GM19351 (cell line): ENCODE results near the gene KCNK7.

Experiments
- ATAC-seq: cut with Tn5 transposase; IDR thresholded peaks from one replicate; pipeline ENCODE4 v1.9.1; 2021; ENCODE audit warnings: mild to moderate bottlenecking, moderate library complexity; ENCODE audit not compliant: unreplicated experiment

Gene KCNK7

DNA sequence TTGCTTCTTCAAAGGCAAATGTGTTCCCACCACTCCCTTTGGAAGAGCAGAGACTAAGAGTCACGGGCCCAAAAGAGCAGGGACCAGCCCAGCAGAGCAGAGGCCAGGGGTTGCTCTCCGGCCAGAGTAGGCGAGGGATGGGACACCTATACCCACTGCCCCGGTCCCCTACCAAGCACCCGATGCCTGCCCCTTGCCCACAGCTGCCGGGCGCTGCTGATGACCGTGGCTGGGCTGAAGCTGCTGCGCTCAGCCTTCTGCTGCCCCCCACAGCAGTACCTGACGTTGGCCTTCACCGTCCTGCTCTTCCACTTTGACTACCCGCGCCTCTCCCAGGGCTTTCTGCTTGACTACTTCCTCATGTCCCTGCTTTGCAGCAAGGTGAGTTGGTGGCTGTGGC is 31.6 kb upstream of the KCNK7 start:
- no peak for ATAC-seq

DNA sequence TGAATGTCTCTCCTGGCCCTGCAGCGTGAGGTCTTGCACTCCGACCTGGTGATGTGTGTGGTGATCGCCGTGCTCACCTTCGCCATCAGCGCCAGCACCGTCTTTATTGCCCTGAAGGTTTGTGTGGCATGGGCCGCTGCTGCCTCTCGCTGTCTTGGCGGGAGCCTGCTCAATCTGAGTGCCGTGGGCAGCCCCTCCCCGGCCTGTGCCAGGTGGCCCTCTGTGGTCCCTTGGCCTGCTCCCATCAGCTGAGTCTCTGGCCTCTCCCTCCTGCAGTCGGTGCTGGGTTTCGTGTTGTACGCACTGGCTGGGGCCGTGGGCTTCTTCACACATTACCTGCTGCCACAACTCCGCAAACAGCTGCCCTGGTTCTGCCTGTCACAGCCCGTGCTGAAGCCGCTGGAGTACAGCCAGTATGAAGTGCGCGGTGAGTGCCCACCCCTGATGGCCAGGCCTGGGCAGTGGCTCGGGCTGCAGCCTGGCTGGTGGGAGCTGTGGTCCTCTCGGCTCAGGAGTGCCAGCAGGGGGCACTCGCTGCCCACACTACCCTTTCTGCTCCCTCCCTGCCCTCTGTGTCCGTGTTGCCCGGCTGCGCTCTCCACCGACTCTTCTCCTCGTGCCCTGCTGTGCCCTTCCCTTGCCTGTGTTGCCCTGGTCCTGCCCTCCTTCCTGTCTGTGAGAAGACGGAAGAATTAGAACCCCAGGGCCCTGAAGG is 30.2 kb upstream of the KCNK7 start:
- ATAC-seq: no peak

DNA sequence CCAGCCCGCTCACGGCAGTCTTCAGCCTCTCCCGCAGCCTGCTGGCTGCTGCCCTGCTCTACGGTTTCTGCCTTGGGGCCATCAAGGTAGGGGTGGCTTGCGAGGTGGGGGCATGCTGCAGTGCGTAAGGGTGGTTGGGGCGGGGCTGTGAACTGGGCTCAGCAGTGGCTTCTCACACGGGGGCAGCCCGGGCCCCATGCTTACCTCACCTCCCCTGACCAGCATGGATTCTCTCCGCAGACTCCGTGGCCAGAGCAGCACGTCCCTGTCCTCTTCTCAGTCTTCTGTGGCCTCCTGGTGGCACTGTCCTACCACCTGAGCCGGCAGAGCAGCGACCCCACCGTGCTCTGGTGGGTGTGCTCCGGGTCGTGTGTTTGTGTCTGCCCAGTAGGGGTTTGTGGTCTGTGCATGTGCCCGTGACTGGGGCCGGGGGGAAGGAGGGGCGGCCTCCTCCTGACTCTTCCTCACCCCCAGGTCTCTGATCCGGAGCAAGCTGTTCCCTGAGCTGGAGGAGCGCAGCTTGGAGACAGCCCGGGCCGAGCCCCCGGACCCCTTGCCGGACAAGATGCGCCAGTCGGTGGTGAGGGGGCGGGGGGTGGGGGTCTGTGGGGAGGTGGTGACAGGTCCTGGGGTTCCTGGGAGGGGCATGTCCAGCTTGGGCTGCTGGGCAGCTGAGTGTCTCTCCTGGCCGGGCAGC is 29.5 kb upstream of the KCNK7 start:
- ATAC-seq: no peak

DNA sequence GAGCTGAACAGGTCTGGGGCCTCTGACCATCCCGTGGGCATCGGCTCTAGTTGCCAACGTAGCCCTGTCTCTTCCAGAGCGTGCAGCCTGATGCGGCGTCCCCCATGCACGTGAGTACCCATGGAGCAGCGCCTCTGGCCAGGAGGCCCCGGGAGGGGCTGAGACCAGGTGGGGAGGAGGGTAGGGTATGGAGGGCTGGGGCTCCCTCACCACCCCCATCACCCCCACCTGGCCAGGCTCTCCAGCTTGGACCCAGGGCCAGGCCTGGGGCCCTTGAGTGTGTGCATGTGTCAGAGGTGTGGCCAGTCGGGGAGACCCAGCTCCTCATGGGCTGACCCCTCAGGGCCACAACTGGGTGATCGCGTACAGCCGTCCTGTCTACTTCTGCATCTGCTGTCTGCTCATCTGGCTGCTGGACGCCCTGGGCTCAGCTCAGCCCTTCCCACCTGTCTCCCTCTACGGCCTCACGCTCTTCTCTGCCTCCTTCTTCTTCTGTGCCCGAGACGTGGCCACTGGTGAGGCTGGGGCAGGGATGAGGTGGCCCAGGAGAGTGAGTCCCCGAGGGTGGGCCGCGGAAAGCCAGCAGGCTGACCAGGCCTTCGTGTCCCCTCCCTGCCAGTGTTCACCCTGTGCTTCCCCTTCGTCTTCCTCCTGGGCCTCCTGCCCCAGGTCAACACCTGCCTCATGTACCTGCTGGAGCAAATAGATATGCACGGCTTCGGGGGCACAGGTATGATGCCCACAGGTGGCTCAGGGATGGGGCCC is 28.4 kb upstream of the KCNK7 start:
- ATAC-seq: no peak

DNA sequence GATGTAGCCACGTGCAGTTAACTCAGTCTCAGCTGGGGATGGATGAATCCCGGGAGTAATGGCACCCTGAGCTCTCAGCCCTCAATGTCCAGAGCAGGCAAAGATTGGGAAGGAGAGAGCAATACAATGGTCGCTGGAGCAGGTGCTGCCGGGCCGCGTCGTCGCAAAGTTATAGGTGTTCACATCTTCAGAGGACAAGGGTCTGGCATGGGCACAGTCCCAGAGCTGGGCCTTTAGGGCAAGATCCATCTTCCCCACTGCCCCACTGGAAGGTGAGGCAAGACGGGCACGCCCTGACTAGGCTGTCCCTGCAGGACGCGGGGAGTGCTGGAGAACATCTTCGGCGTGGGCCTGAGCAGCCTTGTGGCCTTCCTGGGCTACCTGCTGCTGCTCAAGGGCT is 27.6 kb upstream of the KCNK7 start:
- no peak for ATAC-seq

DNA sequence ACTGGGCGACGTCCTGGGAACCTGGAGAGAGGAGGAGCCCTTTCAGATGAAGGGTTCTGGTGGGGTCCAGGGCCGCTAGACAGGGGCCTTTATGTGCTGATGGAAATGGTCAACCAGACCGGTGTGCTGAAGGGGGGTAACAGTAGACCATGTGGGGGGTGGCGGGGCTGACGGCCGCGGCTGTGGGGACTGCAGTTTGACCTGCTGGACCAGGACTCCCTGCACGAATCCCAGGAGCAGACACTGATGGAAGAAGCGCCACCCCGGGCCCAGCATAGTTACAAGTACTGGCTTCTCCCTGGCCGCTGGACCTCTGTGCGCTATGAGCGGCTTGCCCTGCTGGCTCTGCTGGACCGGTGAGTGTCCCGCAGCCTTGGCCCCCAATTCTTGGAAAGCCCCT is 26.4 kb upstream of the KCNK7 start:
- no peak for ATAC-seq

DNA sequence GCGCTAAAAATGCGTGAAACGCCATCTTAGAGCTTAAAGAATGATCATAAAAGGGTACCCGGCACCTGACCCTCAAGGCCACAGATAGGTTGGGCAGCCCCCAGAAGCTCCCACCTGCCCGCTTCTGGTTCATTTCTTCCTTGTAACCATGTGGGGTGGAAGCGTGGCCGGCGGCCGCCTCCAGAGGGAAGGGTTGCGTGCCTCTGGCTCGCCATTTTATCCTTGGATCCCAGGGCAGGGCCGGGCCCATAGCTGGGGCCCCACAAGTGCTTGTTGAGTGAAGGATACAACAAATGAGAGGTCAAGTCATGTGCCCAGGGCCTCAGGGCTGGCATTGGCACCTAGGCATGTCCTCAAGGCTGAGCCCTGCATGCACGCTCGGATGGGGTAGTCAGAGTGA is 25.9 kb upstream of the KCNK7 start:
- ATAC-seq: no peak

DNA sequence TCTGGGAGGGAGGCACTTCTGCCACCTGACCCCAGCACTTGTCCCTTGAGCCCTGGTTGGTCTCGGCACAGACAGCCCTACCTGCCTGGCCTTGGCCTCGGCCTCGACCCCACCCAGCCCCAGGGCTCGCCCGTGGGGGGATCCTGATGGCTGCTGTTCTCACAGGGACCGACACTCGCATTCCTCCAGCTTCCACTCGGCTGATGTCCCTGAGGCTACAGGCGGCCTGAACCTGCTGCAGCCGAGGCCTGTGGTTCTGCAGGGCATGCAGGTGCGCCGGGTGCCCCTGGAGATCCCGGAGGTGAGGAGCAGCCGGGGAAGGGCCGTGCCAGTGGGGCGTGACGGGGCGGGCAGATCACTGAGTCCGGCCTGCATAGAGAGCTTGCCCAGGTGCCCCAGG is 25.1 kb upstream of the KCNK7 start:
- ATAC-seq: no peak

DNA sequence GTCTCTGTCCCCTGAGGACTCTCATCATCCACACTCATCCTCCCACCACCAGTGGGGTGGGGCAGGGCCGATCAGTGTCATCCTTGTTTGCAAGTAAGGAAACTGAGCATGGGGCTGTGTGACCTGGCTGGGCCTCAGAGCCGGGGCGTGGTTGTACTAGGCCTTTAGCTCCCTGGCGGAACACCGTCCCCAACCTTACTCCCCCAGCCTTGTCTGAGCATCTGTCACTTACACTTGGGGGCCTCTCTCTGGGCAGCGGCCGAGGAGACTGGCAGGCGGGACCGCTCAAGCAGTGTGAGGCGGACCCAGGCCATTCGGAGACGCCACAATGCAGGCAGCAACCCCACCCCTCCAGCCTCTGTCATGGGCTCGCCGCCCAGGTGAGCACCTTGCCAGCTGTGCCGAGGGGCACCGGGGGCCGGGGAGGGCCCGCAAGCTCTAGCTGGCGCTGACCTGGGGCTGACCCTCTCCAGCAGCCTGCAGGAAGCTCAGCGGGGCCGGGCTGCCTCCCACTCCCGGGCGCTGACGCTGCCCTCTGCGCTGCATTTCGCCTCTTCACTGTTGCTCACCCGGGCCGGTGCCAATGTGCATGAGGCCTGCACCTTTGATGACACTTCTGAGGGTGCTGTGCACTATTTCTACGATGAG is 23.8 kb upstream of the KCNK7 start:
- no peak for ATAC-seq

DNA sequence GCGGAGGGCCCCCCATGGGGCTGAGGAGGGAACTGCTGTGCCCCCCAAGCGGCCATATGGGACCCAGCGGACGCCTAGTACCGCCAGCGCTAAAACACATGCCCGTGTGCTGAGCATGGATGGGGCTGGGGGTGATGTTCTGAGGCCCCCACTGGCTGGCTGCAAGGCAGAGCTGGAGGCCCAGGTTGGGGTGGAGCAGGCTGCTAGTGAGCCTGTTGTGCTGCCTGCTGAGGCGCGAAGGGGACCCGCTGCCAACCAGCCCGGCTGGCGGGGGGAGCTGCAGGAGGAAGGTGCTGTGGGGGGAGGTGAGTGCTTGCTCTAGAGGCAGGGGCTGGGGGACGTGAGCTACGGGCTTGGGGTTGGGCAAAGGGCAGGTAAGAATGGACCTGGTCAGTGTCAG is 23.2 kb upstream of the KCNK7 start:
- no peak for ATAC-seq

DNA sequence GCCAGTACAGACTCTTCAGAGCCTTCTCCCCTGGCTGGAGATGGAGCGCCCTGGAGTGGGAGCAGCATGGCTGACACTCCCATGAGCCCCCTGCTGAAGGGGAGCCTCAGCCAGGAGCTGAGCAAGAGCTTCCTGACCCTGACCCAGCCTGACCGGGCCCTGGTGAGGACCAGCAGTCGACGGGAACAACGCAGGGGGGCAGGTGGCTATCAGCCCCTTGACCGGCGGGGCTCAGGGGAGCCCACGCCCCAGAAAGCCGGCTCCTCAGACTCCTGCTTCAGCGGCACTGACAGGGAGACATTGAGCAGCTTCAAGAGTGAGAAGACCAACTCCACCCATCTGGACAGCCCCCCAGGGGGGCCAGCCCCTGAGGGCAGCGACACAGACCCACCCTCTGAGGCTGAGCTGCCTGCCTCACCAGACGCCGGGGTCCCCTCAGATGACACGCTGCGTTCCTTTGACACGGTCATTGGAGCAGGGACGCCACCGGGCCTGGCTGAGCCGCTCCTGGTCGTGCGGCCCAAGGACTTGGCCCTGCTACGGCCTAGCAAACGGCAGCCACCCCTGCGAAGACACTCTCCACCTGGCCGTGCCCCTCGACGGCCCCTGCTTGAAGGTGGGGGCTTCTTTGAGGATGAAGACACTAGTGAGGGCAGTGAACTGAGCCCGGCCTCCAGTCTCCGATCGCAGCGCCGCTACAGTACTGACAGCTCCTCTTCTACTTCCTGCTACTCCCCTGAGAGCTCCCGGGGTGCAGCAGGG is 22.6 kb upstream of the KCNK7 start:
- ATAC-seq: no peak

DNA sequence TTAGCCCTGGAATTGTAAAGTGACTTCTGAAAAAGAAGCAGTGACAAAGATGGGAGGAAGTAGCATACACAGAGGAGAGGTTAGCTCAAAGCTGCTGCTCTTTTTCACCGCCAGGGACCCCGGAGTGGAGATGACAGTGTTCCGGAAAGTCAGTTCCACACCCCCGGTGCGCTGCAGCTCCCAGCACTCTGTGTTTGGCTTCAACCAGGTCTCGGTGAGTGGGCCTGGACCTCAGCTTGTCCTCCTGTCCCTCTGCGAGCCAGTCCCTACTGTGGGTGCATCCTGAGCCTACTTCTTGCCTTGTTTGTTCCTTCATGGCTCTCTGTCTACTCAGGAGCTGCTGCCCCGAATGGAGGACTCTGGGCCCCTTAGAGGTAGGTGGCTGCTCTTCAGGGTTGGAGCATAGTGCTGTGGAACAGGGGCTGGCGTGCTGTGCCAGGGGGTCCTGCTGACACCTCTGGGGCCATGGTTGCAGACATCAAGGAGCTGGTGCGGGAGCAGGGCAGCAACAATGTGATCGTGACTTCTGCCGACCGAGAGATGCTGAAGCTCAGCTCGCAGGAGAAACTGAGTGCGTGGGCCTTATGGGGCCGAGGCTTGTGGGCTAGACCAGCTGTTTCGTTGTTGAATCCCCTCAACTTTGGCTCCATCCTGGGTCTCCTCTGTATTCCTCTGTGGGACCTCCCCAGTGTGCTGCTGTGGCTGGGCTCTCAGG is 21.7 kb upstream of the KCNK7 start:
- no peak for ATAC-seq

DNA sequence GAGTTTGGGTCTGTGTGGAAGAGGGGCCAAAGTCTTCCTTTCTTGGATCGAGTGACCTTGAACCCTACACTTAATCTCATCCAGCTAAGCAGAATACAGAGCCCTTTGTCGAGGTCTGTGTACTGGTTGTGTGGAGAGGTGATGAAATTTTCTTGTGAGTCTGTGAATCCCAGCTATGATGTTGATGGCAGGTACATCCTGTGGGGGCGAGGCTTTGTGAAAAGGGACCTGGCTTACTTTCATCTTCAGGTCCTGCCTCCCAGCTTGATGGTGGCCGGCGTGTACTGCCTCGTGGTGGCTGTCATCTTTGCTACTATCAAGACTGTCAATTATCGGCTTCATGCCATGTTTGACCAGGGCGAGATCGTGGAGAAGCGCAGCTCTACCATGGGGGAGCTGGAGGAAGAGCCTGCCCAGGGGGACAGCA is 21.0 kb upstream of the KCNK7 start:
- ATAC-seq: no peak

DNA sequence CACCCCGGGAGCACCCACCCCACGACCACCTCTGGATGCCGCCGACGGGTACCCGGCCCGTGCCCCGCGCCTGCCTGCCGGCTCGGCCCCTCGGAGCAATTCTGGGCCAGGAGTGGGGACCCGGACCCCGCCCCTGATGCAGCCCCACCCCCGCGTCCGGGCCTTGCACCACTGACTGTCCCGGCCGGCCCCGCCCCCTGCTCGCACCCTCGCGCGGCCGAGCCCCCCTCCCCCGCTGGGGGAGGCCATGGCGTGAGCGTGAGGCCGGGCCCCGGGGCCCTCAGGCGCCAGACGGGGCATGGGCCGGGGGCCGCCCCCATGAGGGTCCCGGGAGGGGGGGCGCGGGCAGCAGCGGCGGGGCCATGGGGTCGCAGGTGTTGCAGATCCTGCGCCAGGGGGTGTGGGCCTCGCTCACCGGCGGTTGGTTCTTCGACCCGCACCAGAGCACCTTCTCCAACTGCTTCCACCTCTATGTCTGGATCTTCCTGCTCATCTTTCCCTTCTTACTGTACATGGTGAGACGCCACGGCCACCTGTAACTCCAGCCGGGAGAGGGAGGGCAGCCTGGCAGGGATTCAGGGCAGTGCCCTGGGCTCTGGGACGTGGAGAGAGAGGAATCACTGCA is 20.5 kb upstream of the KCNK7 start:
- no peak for ATAC-seq

DNA sequence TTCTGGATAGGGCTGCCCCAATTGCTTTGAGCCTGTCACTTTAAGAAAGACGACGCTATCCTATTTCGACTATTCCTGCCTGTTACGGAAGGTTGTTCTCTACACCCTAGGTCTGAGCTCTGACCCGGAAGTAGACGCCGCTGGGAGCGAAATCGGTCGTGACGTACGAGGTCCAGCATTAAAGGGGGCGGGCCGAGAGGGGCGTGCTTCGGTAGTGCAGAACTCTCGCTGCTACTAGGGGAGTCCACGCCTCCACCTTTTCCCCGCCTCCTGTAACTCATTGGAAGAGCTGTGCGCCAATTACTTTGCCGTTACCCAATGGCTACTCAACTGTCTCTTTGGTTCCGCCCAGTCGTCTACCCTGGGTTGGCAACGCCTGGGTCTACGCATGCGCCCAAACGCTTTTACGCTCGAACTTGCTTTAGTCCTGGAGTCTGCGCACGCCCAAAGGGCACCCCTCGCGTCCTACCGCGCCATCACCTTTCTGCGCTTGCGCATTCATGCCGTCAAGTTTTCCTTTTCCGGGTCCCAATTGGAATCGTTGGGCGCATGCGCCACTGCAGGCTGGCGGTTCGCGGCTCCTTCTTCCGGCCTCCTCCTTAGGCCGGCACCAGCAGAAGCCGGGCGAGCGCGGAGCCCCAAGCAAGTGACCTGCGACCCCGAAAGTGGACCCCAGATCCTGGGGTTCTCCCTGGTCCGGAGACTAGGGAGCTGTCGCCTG is 19.8 kb upstream of the KCNK7 start, which contains the start of gene PCNX3:
PCNX3 (plus strand) TSS at position 548 of the 721 bp plus-strand sequence. CDS start 536 bp downstream, outside the sequence.
- peak; percentile 85 for ATAC-seq

DNA sequence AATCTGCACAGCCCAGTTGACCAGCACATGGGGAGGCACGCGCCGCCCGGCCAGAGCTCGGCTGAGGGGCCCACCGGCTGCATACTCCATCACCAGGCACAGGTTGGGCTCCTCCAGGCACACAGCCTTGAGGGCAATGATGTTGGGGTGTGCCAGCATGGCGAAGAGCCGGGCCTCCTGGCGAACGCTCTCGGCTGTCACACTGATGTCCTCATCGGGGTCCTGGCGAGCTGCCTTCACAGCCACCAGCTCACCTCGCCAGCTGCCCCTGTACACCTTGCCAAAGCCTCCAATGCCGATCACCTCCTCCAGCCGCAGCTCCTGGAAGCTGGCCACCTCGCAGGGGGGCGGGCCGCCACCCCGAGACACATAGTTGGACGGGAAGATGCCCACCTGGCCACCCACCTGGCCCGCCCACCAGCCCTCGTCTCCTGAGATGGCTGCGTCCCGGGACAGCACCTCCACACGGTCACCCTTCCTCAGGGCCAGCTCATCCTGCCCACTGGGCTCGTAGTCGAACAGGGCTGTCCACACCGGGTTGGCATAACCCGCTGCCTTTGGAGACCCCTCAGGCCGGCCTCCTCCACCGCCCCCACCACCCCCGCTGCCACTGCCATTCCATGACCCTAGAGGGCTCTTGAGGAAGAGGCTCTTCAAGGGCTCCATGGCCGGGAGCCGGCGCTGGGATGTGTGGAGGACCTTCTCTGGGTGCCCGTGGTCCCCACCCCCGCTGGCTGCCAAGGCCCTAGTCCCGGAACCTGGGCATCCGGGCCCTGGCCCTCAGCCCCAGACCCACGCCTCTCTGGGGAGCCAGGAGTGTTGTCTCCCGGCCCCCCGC is 17.7 kb upstream of the KCNK7 start:
- no peak for ATAC-seq

DNA sequence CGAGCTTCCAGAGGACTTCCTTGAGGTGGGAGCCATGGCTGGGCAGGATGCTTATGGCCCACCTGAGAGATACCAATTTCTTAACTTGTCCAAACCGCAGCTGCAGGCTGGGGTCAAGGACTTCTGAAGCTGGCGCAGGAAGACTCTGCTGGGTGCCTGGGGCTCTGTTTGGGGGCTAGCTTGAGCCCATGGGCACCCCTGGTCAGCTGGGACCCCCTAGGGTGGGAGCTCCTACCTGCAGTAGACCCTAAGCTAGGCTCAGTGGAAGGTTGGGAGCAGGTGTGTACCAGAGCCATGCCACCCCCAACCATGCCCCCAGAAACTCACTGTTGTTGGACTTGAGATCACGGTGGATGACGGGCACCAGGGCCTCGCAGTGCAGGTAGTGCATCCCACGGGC is 17.1 kb upstream of the KCNK7 start:
- ATAC-seq: no peak
